GM21360 (cell line): ENCODE measurements around the gene PLA2G4F.
"Not testable (repeated sequence)": the region's sequence is repeated elsewhere in the genome, so short reads cannot be mapped to it uniquely, and the experiment has no call there.

Source experiments
- ATAC-seq: cut with Tn5 transposase; IDR thresholded peaks from one replicate; pipeline ENCODE4 v1.9.1; 2021; ENCODE audit warnings: mild to moderate bottlenecking, moderate library complexity; ENCODE audit not compliant: unreplicated experiment

The PLA2G4F gene

DNA sequence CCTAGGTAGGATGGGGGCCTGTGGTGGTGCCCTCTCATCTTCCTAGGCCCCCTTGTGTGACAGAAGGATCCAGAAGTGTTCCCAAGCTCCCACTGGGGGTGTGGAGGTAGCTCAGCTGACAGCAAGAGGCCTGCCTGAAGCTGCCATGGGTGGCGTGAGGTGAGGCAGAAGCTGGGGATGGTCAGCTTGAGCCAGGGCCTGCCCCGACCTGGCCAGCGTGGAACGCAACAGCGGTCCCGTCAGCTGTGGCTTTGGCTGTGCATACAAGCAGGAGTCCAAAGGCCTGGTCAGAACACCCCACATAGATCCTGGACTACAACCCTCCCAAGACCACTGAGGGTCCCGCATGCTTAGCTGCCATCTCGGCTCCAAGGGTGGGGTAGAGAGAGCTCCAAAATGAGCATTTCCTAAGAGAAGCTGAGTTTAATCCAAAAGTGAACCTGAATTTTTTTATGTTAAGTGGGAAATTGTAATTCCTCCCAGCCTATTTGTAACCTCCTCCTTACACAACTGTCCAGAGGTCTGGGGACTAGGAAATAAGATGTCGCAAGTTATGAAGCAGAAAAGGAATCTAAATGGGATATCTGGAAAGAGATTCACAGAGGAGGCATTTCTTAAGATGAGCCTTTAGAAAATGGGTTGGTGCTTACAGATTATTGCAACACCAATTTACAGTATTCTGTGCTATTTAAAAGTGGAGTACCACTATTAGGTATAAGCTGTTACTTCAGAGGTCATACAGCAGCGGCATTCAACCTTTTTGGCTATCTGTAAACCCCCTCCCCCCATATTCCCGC lies 52.1 kb downstream of the PLA2G4F start:
- ATAC-seq: no peak

DNA sequence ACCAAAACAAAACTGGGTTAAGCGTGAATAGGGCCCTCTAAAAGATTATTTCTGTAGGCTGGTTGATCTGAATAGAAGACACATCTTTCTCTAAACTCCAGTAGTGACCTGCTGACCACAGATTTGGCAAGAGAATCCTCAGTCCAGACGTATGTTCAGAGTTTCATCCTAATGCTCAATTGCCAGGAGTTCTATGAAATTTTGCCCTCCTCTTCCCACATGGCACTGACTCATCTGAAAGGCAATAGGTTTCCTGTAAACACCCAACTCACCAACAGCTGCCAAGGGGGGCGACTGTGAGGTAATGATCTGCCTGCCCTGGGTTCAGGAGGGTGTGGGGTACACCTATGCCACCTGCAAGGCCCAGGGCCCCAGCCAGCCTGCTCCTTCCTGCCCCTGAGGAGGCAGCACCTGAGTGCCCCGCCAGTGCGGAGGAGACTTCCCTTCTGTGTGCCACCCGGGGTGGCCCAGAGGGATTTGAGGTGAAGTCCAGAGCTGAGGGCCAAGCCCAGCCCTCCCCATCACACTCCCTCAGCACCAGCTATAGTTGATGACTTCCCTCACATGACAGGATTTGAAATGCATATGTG lies 53.7 kb downstream of the PLA2G4F start:
- no peak for ATAC-seq

- ATAC-seq: no peak
Measured at GRCh38 chr15:42101861-42102260, 54.6 kb downstream of the PLA2G4F start.

- no peak for ATAC-seq
Measured at GRCh38 chr15:42100021-42100800, 56.2 kb downstream of the PLA2G4F start.

DNA sequence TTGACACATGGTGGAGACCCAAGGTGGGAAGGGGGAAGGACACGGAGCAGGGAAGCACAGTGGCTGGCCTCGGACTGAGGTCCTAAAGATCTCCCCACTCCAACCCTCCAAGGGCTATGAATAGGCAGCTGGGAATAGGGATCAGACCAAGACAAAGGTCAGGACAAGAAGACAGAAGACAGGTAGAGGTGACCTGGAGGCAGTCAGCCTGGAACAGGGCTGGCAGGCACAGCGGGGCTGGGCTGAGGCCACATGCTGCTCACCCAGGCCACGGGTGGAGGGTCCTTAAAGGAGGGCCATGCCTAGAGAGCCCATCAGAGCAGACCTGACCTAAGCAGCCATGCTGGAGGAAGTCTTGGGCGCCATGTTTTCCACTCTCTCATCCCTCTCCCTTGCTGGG lies 59.4 kb downstream of the PLA2G4F start:
- ATAC-seq: no peak

DNA sequence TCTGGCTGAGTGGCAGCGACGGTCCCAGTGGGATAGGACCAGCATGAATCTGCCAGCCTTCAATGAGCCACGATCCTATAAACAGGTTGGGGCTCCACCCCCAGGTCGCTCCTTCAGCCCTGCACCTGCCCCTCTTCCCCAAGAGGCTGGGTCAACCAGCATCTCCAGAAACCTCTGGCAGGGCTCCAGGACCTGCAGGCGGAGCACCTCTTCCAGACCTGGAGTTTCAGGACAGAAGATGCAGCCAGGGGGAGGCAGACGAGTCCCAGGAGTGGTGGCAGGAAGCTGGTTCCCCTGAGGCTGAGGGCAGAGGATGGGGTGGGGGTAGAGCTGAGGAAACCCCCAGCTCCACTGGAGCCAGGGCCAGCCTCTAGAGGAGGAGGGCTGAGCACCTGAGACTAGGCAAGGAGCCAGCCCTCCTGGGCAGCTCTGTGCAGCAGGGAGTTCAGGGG lies 61.9 kb downstream of the PLA2G4F start, which contains the start of gene PLA2G4D:
TSS of gene PLA2G4D (minus strand) at position 51 of the 452 bp plus-strand sequence. CDS start 103 bp downstream, outside the sequence.
- no peak for ATAC-seq

DNA sequence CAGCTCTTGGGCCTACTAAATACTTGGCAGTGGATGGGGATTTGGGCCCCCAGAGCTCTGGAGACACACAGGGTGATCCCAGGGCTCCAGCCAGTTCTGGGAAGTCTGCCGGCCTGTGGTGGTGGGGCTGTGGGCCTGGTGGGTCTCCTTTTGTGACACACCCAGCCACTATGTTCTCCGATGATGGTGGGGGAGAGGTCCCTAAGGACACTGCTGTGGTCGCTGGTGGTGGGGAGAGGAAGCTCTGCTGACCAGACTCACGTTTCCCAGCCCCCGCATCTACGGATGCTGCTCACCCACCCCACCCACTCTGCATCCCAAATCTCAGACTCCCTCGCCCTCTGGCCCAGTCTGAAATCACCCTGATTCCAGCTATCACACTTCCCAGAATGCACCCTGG lies 62.5 kb downstream of the PLA2G4F start:
- no peak for ATAC-seq

DNA sequence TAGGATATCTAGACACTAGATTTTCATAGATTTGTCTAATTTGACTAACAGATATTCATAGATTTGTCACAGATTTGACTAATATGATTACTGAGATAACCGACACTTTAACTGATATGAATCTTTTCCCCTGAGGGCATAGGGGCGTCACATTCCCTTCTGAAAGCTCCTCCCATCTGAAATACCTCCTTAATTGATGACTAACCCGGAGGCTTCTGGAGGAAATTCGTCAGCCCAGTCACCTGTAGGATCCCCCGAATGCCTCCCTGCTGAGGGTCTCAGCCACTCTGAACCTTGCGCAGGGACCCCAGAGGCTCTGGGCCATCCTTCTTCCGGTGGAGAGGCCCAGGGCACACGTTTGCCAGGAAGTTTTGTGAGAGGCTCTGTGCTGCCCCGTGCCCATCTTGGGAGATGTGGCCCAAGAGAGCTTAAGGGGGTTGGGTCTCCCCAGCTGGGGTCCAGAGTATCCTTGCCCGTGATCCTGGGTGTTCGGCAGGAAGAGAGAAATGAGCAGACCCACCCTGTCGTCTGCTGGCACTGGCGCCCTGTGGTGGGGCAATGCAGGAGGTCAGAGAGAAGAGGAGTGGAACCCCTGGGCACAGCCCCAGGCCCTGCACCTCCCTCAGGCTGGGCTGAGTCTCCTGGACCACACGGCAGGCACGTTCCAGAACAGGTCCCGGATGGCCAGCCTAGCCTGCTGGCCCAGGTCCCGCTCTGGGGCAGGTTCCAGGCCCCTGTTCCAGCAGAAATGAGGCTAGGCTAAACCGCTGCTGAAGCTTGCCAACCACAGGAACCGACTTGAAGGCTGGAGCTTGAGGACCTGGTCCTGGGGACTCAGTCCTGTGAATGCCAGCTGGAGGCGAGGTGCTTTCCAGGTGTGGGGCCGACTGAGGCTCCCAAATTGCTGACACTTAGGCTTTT lies 63.8 kb downstream of the PLA2G4F start:
- no peak for ATAC-seq

GRCh38 chr15:42091753-42092397 lies 64.6 kb downstream of the PLA2G4F start:
- not testable (repeated sequence) for ATAC-seq

- no peak for ATAC-seq
Measured at GRCh38 chr15:42090781-42091180, 65.7 kb downstream of the PLA2G4F start.

GRCh38 chr15:42090370-42090769 lies 66.1 kb downstream of the PLA2G4F start:
- ATAC-seq: no peak

DNA sequence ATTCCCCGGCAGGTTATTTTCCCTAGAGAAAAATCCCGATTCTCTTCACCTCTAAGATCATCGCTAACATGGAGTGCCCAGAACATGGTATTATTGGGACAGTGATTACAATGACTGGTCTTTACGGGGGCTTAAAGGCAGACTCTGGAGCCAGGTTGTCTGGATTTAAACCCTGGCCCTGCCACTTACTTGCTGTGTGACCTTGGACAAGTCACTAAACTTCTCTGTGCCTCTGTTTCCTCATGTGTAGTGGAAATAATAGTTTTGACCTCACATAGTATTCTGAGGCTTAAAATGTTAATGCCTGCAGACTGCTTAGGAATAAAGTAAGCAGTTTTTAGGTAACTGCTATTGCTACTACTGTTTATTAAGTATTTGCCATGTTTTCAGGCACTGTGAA lies 66.5 kb downstream of the PLA2G4F start:
- no peak for ATAC-seq
